Aorta (tissue), 5 donors: ENCODE measurements around the gene THSD4. TPM values are rescaled to one million over a fixed set of nuclear protein-coding genes. Genes with fewer than 3 reads are reported as not detected.

Source experiments
- ATAC-seq: fragments of 200-7000 bp; cut with Tn5 transposase; one replicate; pipeline ENCODE4 v1.9.1; 2022; ENCODE audit warnings: moderate library complexity; ENCODE audit not compliant: low FRiP score
- DNase-seq, 2 donors: peaks; one replicate each; pipeline ENCODE4 v3.0.0-alpha.2; 2020
- H3K27ac ChIP-seq, 2 donors: one replicate each; pipeline ENCODE4 v1.5.1; 2013; ENCODE audit warnings: low read length in 2 of 2, mild to moderate bottlenecking in 2 of 2, moderate library complexity in 2 of 2, control low read depth in 1 of 2, inconsistent platforms in 1 of 2, low read depth in 1 of 2
- H3K27me3 ChIP-seq, 2 donors: one replicate each; pipeline ENCODE4 v1.6.1; 2013; ENCODE audit warnings: control low read depth in 1 of 2, low read length in 1 of 2, mild to moderate bottlenecking in 1 of 2, moderate library complexity in 1 of 2; ENCODE audit not compliant: insufficient read depth in 2 of 2, control insufficient read depth in 1 of 2
- H3K36me3 ChIP-seq, 2 donors: one replicate each; pipeline ENCODE4 v1.6.1; 2013; ENCODE audit warnings: control low read depth in 1 of 2, low read length in 1 of 2, mild to moderate bottlenecking in 1 of 2; ENCODE audit not compliant: insufficient read depth in 2 of 2, control insufficient read depth in 1 of 2
- H3K4me1 ChIP-seq, 2 donors: one replicate each; pipeline ENCODE4 v1.6.1; 2013; ENCODE audit warnings: low read length in 2 of 2, control low read depth in 1 of 2, mild to moderate bottlenecking in 1 of 2, moderate library complexity in 1 of 2; ENCODE audit not compliant: insufficient read depth in 2 of 2, control insufficient read depth in 1 of 2
- H3K4me3 ChIP-seq, 2 donors: one replicate each; pipeline ENCODE4 v1.5.1; 2013; ENCODE audit warnings: low read length in 2 of 2, control low read depth in 1 of 2, mild to moderate bottlenecking in 1 of 2
- H3K9me3 ChIP-seq: one replicate; pipeline ENCODE4 v1.6.1; 2013; ENCODE audit warnings: mild to moderate bottlenecking, low read length; ENCODE audit not compliant: control insufficient read depth
- WGBS, 2 donors: extraction: QIAGEN DNeasy Blood & Tissue Kit; methylation state at CpG; one replicate each; pipeline ENCODE4 v1.1.7; 2013; 5-methylcytosine and 5-hydroxymethylcytosine counted together
- intact Hi-C, 2 donors: fragments of 100-400 bp; cut with DNase I; formaldehyde crosslinking; loops; one replicate each; pipeline versions ENCODE4 v1.14.2 to v1.15.0; 2022
- polyA plus RNA-seq, 2 donors: library from polyadenylated mRNA; stranded (reverse); fragments of 200-250 nt; gene quantifications; one replicate each; pipeline ENCODE4 v1.2.3, GENCODE V29; 2013
- total RNA-seq, 2 donors: library from RNA; stranded (reverse); fragmentation: NEBNext Ultra II Directional; extraction: Animal tissue kit (Norgen Biotek cat#: 25700); gene quantifications; one replicate each; pipeline ENCODE4 v1.2.1, GENCODE V29; 2021
- donor health status: healthy with polysubstance abuse.
- donor health status: Bipolar disorder and iron deficiency.
- donor health status: DM: no; HTN: no; CAD: no.
- donor health status: DM: no; HTN: no; CAD: no.
- donor health status: DM: yes; HTN: yes; CAD: no.

The THSD4 gene
- total and polyA plus RNA-seq, 4 donors, result 6.3 to 143 (median 30.3) TPM

DNA sequence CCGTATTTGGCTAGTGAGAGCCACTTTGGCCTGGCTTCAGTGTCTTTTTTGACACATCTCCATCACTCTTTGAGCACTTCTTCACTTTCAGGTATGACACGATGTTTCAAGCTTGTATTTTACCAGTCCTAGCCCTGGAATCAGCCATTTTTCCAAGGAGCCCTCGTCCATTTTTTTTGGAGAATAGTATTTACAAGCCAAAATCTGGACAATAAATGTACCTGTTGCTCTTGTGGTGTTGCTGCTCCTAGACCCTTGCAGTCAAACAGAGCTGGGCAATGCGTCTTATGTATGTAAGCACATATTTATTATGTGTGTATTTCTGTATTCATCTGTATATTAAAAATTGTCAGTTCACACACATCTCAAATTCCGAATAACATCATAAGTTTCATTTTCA is 231.2 kb downstream of the THSD4 start:
- no peak for DNase-seq
- Histone ChIP-seq H3K27me3 (no peaks in the 10 kb centered on the region), H3K4me1 (peaks cover 0 to 7% of the 10 kb centered on the region in 2 donors), H3K27ac (no peak overlapping the region), H3K4me3 (no peak overlapping the region), H3K36me3 (no peaks in the 10 kb centered on the region), H3K9me3 (no peaks in the 10 kb centered on the region)
- intact Hi-C loops, result no loop called here
- 97% methylated on average over 5 of the region's 5 CpGs for WGBS, 2 donors
- ATAC-seq, result no peak

DNA sequence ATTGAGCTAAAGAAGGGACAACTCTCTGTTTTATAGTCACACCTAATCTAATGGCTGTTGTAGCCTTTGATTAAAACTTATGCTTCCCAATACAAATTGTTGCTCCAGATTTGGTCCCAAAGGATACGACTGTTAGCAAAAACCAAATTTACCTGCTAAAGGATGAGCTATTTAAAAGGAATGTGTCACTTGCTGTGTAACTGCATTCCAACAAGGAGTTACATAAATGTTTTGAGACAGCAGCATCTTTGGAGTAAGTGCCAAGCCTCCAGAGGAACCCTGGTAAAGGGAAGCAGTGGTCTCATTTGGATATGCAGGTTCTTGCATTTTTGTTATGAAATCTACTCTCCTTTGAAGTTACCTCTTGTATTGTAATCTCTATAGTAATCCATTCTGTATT is 233.3 kb downstream of the THSD4 start:
- DNase-seq (no peak), ATAC-seq (no peak)
- Histone ChIP-seq H3K36me3 (no peaks in the 10 kb centered on the region), H3K9me3 (no peaks in the 10 kb centered on the region), H3K27ac (no peak overlapping the region), H3K4me3 (no peak overlapping the region), H3K27me3 (no peaks in the 10 kb centered on the region), H3K4me1 (peaks cover 0 to 7% of the 10 kb centered on the region in 2 donors)
- intact Hi-C loops, result no loop called here
- 80 to 87% methylated on average over 1 of the region's 1 CpG for WGBS, 2 donors

DNA sequence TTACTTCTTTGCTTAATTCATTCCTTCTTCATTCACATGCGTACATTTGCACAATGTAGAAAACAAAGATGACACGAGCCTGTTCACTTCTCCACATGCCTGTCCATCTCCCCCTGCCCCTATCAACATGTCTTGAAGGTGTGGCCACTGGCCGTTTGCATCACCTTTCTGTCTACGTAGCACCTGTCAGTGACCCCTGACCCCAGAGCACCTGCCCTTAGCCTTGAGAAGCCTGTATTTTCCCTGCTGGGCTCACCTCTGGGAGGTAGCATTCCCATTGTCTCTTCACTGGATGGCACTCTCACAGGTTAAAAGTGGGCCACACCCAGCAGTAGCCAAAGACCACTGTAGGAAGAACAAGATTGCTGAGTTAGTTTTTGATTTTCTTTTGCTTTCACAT is 234.1 kb downstream of the THSD4 start:
- DNase-seq (no peak), ATAC-seq (no peak)
- H3K27me3 ChIP-seq, result no peaks in the 10 kb centered on the region
- no peaks in the 10 kb centered on the region for H3K36me3 ChIP-seq
- peaks cover 0 to 7% of the 10 kb centered on the region in 2 donors for H3K4me1 ChIP-seq
- no peaks in the 10 kb centered on the region for H3K9me3 ChIP-seq
- intact Hi-C loops, result no loop called here
- no peak overlapping the region for H3K4me3 ChIP-seq
- H3K27ac ChIP-seq, result no peak overlapping the region
- 84 to 88% methylated on average over 4 of the region's 4 CpGs for WGBS, 2 donors

DNA sequence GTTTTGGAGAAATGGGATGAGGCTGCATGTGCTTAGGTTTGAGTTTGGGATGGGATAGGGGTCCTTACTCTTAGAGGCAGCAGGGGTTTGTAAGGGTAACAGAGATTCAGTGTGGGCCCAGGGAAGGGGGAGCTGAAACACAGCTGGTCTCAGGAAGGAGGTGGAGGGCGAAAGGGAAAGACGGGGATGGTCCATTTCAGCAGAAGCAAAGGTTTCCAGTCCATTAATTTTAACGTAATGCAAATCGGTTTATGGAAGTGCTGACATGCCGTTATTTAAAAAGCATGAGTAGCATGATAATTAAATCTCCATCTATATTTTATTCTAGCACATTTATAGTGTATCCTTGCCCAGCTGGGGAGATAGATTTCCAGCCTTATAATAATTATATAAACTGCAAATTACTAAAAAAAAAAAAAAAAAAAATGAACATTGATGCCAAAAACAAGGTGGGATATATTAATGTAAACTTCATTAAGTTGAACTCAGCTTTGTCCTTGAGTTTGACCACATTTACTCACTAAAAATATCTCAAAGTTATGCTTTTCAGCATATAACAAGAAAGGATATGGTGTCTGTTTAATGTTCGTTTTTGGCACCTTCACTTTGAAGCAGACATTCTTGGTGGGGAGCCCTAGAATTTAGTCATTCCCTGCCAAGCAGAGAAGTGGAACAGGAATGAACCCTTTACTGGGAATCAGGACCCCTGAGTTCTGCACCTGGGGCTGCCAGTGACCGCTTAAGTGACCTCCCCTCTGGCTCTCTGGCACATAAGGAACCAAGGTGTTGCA is 234.7 kb downstream of the THSD4 start:
- Histone ChIP-seq H3K36me3 (no peaks in the 10 kb centered on the region), H3K4me1 (peaks cover 0 to 7% of the 10 kb centered on the region in 2 donors), H3K27ac (no peak overlapping the region), H3K4me3 (no peak overlapping the region), H3K9me3 (no peaks in the 10 kb centered on the region), H3K27me3 (no peaks in the 10 kb centered on the region)
- intact Hi-C loops, result no loop called here
- ATAC-seq (no peak), DNase-seq (no peak)
- 38 to 50% methylated on average over 7 of the region's 7 CpGs for WGBS, 2 donors

DNA sequence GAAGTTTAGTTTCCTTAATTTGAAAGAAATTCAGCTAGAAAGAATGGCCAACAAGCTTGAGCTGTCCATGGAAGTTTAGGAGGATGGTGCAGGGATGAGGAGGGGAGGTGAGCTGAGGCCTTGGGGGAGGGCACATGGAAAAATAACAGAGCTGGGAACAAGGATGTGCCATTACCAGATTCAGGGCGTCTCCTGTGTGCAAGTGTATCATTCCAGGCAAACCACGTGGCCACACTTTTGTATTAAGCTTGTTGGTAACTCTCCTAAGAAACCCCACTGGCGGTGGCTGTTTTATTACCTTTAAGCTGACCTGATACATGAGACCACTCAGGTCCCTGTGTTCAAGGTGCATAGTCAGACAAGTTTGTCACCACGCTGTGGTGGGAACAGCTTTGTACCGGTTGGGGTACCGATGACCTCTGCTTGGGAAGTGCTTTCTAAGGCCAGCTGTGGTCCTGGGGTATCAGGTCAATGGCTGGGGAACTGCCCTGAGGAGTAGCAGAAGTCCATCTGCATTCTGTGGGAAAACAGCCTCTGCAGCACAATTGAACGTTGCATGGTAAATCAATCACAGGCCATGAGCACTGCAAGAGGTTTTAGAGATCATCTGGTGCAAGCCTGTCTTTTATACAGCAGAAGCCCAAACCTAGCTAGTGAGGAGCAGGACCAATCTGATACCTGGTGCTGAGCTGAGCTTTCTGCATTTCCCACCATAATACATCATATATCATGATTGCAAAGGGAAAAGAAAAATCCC is 235.5 kb downstream of the THSD4 start:
- H3K4me3 ChIP-seq, result no peak overlapping the region
- H3K4me1 ChIP-seq, result peaks cover 0 to 7% of the 10 kb centered on the region in 2 donors
- H3K27ac ChIP-seq, result no peak overlapping the region
- ATAC-seq (no peak), DNase-seq (no peak)
- H3K36me3 ChIP-seq, result no peaks in the 10 kb centered on the region
- intact Hi-C loops, result no loop called here
- H3K9me3 ChIP-seq, result no peaks in the 10 kb centered on the region
- 55 to 65% methylated on average over 7 of the region's 7 CpGs for WGBS, 2 donors
- H3K27me3 ChIP-seq, result no peaks in the 10 kb centered on the region

DNA sequence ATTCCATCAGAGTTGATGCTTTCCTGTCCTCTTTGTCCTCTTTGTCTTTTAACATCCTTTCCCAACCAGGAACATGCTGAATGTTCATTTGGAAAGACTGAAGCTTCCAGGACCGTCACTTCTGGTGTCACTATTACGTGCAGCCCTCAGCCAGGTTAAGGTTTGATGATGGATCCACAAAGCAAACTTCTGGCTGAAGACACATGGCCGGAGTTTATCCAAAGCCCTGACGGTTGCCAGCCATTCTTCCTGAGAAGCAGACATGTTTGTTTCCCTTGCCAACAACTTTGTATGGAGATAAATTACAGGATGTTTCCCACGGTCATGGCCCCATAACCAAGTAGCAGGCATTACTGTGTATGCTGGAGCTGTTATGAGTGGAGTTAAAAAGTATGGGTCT is 236.9 kb downstream of the THSD4 start:
- DNase-seq, result no peak
- Histone ChIP-seq H3K4me3 (no peak overlapping the region), H3K27me3 (no peaks in the 10 kb centered on the region), H3K36me3 (no peaks in the 10 kb centered on the region), H3K9me3 (no peaks in the 10 kb centered on the region), H3K4me1 (peaks cover 0 to 7% of the 10 kb centered on the region in 2 donors), H3K27ac (no peak overlapping the region)
- 55 to 61% methylated on average over 5 of the region's 5 CpGs for WGBS, 2 donors
- no peak for ATAC-seq
- intact Hi-C loops, result no loop called here

DNA sequence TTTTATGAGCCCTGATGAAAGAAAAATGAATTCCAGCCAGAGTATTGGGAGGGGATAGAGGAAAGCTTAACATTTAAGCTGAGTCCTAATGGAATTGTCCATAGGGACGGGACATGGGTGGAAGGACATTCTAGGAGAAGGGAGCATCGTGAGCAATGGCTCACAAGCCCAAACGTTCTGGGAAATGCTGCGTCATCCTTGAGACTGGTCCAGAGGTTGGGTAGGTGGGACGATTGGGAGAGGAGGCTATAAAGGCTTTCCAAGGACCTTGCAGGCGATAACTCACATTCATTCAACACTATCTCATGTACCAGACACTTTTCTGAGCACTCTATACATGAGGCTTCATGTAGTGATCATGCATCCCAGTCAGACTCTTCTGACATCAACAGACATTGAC is 237.5 kb downstream of the THSD4 start:
- WGBS, 2 donors, result 67 to 69% methylated on average over 6 of the region's 6 CpGs

DNA sequence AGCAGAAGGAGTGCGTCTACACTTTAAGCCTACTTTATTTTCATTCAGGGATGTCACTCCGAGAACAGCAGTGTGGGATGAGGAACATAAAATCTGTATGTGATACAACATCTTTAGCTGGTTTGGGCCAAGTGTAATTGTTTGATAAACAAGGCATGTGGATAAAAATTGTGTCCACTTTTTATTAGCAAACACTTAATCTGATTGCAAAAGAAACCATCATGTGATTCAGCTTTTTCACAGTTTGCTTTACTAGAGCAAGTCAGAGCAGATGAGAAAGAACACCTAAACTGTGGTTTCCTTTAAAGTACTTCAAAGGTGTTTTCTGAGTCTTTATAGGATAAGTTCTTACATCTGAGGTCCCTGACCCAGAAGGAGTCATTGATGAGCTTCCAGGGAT is 237.9 kb downstream of the THSD4 start:
- Histone ChIP-seq H3K27ac (no peak overlapping the region), H3K27me3 (no peaks in the 10 kb centered on the region), H3K4me1 (peaks cover 0 to 7% of the 10 kb centered on the region in 2 donors), H3K36me3 (no peaks in the 10 kb centered on the region), H3K9me3 (no peaks in the 10 kb centered on the region), H3K4me3 (no peak overlapping the region)
- intact Hi-C loops, result no loop called here
- DNase-seq (no peak), ATAC-seq (no peak)
- 94 to 98% methylated on average over 2 of the region's 2 CpGs for WGBS, 2 donors

More for the DNA sequence above, 237.5 kb downstream of the THSD4 start:
- no peaks in the 10 kb centered on the region for H3K27me3 ChIP-seq
- H3K27ac ChIP-seq, result no peak overlapping the region
- DNase-seq (no peak), ATAC-seq (no peak)
- no peaks in the 10 kb centered on the region for H3K36me3 ChIP-seq
- H3K9me3 ChIP-seq, result no peaks in the 10 kb centered on the region
- no peak overlapping the region for H3K4me3 ChIP-seq
- intact Hi-C loops, result no loop called here
- peaks cover 0 to 7% of the 10 kb centered on the region in 2 donors for H3K4me1 ChIP-seq

DNA sequence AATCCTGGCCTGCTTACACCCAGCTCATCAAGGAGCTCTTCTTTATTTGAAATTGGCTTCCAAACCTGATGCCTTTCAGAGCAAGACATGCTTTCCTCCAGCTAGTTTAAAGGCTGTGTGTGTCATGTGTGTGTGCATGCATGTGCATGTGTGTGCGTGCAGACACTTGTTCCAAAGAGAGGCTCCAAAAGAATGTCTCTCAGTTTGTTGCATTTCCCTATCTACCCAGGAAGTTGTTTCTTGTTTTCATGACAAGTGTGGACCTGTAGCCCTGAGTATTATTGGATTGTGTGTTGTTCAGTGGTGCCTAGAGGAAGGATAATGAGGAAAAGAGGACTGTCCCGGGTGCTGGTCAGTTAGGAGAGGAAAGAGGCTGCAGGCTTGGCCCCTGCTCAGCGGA is 240.0 kb downstream of the THSD4 start:
- Histone ChIP-seq H3K27me3 (no peaks in the 10 kb centered on the region), H3K4me1 (peaks cover 0 to 4% of the 10 kb centered on the region in 2 donors), H3K36me3 (no peaks in the 10 kb centered on the region), H3K27ac (no peak overlapping the region), H3K4me3 (no peak overlapping the region), H3K9me3 (no peaks in the 10 kb centered on the region)
- intact Hi-C loops, result no loop called here
- no peak for ATAC-seq
- 92 to 94% methylated on average over 3 of the region's 3 CpGs for WGBS, 2 donors
- no peak for DNase-seq
